Smooth muscle cell (in vitro differentiated cells): ENCODE data around the gene KLF9. TPM values are rescaled to one million over a fixed set of nuclear protein-coding genes. Genes with fewer than 3 reads are reported as not detected.

Experiments used
- DNase-seq: peaks from one replicate; lab custom pipeline; 2025; ENCODE audit not compliant: unreplicated experiment; lab: John Stamatoyannopoulos, UW
- H2AFZ ChIP-seq: fragments of 200-600 bp; sonication (generic); 2 replicates; pipeline ENCODE4 v1.6.0; 2016; ENCODE audit warnings: antibody characterized with exemption, low read depth, mild to moderate bottlenecking
- H3F3A ChIP-seq: fragments of 200-600 bp; sonication (generic); 2 replicates; pipeline ENCODE4 v1.6.0; 2017; ENCODE audit warnings: antibody characterized with exemption, low read depth
- H3K27ac ChIP-seq: fragments of 200-600 bp; sonication (generic); 2 replicates; pipeline ENCODE4 v1.5.1; 2016; ENCODE audit warnings: low read depth, mild to moderate bottlenecking
- H3K27me3 ChIP-seq: fragments of 200-600 bp; sonication (generic); 2 replicates; pipeline ENCODE4 v1.6.1; 2016; ENCODE audit warnings: low read depth, mild to moderate bottlenecking
- H3K36me3 ChIP-seq: fragments of 200-600 bp; sonication (generic); 2 replicates; pipeline ENCODE4 v1.5.1; 2016; ENCODE audit warnings: low read depth
- H3K4me1 ChIP-seq: fragments of 200-600 bp; sonication (generic); 2 replicates; pipeline ENCODE4 v1.5.1; 2016; ENCODE audit warnings: low read depth
- H3K4me2 ChIP-seq: fragments of 200-600 bp; sonication (generic); 2 replicates; pipeline ENCODE4 v1.6.0; 2016; ENCODE audit warnings: mild to moderate bottlenecking
- H3K4me3 ChIP-seq: fragments of 200-600 bp; sonication (generic); 2 replicates; pipeline ENCODE4 v1.5.1; 2016; ENCODE audit warnings: mild to moderate bottlenecking
- H3K79me2 ChIP-seq: fragments of 200-600 bp; sonication (generic); 2 replicates; pipeline ENCODE4 v1.6.0; 2016; ENCODE audit warnings: low read depth, mild to moderate bottlenecking
- H3K9ac ChIP-seq: fragments of 200-600 bp; sonication (generic); 2 replicates; pipeline ENCODE4 v1.6.0; 2016; ENCODE audit warnings: low read depth
- H3K9me3 ChIP-seq: fragments of 200-600 bp; sonication (generic); replicated peaks from 2 replicates; pipeline ENCODE4 v1.5.1; 2016; ENCODE audit warnings: low read depth
- H4K20me1 ChIP-seq: fragments of 200-600 bp; sonication (generic); 2 replicates; pipeline ENCODE4 v1.6.0; 2016; ENCODE audit warnings: low read depth
- WGBS: methylation state at CpG from one replicate; pipeline ENCODE4 v1.1.7; 2016; ENCODE audit warnings: low lambda C conversion rate; 5-methylcytosine and 5-hydroxymethylcytosine counted together
- polyA plus RNA-seq: library from polyadenylated mRNA; unstranded; fragments of >200 nt; fragmentation: Nextera tagmentation; extraction: Ambion mirVana; gene quantifications from 2 replicates; pipeline ENCODE4 v1.2.1, GENCODE V29; 2016
- total RNA-seq: library from RNA; depleted of rRNA; stranded (reverse); fragments of >200 nt; gene quantifications from 2 replicates; pipeline ENCODE4 v1.2.3, GENCODE V29; 2014
- TF ChIP-seq, protein P1 (sequence below): fragments of 200-600 bp; sonication (generic); IDR thresholded peaks from 2 replicates; pipeline ENCODE4 v1.5.1; 2017; ENCODE audit warnings: borderline replicate concordance, mild to moderate bottlenecking, antibody characterized with exemption; ENCODE audit not compliant: insufficient read depth, poor library complexity, severe bottlenecking

The KLF9 gene
- total and polyA plus RNA-seq, 2 experiments from 2014 or later, result 2.9 to 13.5 TPM

DNA sequence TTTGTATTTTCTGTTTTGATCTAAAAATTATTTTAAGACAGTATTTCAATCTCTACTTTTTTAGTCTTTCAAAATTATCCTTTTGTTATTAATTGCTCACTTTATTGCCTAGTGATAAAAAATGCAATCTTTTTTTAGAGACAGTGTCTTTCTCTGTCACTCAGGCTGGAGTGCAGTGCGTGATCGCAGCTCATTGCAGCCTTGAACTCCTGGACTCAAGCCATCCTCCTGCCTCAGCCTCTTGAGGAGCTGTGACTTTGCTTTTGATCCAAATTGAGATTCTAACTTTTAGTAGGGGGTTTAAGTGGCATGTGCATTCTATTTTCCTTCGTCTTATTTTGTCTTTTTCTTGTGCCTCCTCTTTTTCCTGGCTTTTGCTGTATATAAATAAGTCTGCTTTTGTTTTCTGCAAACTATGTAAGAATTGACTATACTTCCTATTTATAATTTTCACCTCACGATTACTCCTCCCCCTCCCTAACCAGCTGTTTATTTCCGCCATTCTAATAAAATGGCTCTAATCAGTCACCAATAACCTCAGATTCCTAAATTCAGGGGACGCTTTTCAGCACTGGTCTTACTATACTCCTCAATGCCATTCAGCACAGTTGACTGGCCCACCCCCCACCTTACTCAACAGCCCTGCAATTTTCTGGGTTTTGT, 32.3 kb downstream of the KLF9 start:
- H3K79me2 ChIP-seq, result no peaks in the 10 kb centered on the region
- WGBS, result 93% methylated on average over 6 of the region's 6 CpGs
- H4K20me1 ChIP-seq, result peaks cover 30% of the 10 kb centered on the region
- no peak overlapping the region for H3K9ac ChIP-seq
- no peak overlapping the region for H3K4me2 ChIP-seq
- no peak overlapping the region for H3K27ac ChIP-seq
- TF ChIP-seq, protein P1, sequence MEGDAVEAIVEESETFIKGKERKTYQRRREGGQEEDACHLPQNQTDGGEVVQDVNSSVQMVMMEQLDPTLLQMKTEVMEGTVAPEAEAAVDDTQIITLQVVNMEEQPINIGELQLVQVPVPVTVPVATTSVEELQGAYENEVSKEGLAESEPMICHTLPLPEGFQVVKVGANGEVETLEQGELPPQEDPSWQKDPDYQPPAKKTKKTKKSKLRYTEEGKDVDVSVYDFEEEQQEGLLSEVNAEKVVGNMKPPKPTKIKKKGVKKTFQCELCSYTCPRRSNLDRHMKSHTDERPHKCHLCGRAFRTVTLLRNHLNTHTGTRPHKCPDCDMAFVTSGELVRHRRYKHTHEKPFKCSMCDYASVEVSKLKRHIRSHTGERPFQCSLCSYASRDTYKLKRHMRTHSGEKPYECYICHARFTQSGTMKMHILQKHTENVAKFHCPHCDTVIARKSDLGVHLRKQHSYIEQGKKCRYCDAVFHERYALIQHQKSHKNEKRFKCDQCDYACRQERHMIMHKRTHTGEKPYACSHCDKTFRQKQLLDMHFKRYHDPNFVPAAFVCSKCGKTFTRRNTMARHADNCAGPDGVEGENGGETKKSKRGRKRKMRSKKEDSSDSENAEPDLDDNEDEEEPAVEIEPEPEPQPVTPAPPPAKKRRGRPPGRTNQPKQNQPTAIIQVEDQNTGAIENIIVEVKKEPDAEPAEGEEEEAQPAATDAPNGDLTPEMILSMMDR, result no peak
- H3K9me3 ChIP-seq, result no peaks in the 10 kb centered on the region
- no peaks in the 10 kb centered on the region for H3F3A ChIP-seq
- H3K27me3 ChIP-seq, result no peaks in the 10 kb centered on the region
- H3K4me3 ChIP-seq, result no peak overlapping the region
- H2AFZ ChIP-seq, result no peak overlapping the region
- H3K4me1 ChIP-seq, result no peaks in the 10 kb centered on the region
- DNase-seq, result no peak
- no peaks in the 10 kb centered on the region for H3K36me3 ChIP-seq

- no peaks in the 10 kb centered on the region for H3F3A ChIP-seq
- no peaks in the 10 kb centered on the region for H3K79me2 ChIP-seq
- H3K4me1 ChIP-seq, result no peaks in the 10 kb centered on the region
- H3K9me3 ChIP-seq, result no peaks in the 10 kb centered on the region
- H3K9ac ChIP-seq, result no peak overlapping the region
- H3K4me3 ChIP-seq, result no peak overlapping the region
- DNase-seq, result no peak
- H3K4me2 ChIP-seq, result no peak overlapping the region
- no peaks in the 10 kb centered on the region for H3K27me3 ChIP-seq
- TF ChIP-seq, protein P1, result no peak
- 89% methylated on average over 17 of the region's 17 CpGs for WGBS
- H2AFZ ChIP-seq, result no peak overlapping the region
- H3K27ac ChIP-seq, result no peak overlapping the region
- no peaks in the 10 kb centered on the region for H3K36me3 ChIP-seq
- H4K20me1 ChIP-seq, result no peaks in the 10 kb centered on the region
These were observed 39.4 kb downstream of the KLF9 start for GRCh38 chr9:70374962-70375618.

GRCh38 chr9:70367305-70367930, 47.0 kb downstream of the KLF9 start:
- WGBS, result 92% methylated on average over 6 of the region's 6 CpGs
- no peak overlapping the region for H3K4me3 ChIP-seq
- no peak overlapping the region for H3K4me2 ChIP-seq

More at GRCh38 chr9:70367305-70367930, 47.0 kb downstream of the KLF9 start:
- no peak for DNase-seq
- Histone ChIP-seq H3F3A (no peaks in the 10 kb centered on the region), H3K79me2 (no peaks in the 10 kb centered on the region), H3K9me3 (no peaks in the 10 kb centered on the region), H3K9ac (no peak overlapping the region), H3K27me3 (no peaks in the 10 kb centered on the region), H3K36me3 (no peaks in the 10 kb centered on the region), H2AFZ (no peak overlapping the region), H4K20me1 (no peaks in the 10 kb centered on the region), H3K27ac (no peak overlapping the region), H3K4me1 (no peaks in the 10 kb centered on the region)
- TF ChIP-seq, protein P1, result no peak
